Measurements from ENCODE around the gene LRRC43.
"Not testable (repeated sequence)": the region's sequence is repeated elsewhere in the genome, so short reads cannot be mapped to it uniquely, and the experiment has no call there.

LRRC43 gene

DNA sequence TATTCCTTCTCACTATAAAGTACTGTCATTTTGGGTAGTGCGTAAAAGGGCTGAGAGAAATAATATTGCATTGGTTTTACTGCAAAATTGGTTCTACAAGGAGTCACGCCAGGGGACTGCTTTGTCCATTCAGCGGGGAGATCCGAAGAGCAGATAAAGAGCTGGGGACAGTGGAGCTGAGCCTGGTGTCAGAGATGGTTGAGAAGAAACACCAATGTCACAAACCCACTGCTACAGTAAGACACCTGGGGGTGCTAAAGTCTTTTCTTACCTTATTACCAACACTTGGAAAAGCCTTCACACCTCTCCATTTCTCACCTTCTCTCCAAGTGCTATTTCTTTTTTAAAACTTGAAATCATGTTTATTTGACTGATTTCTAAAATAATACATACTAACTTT lies 23.0 kb upstream of the LRRC43 start:
- no peak for DNase-seq

DNA sequence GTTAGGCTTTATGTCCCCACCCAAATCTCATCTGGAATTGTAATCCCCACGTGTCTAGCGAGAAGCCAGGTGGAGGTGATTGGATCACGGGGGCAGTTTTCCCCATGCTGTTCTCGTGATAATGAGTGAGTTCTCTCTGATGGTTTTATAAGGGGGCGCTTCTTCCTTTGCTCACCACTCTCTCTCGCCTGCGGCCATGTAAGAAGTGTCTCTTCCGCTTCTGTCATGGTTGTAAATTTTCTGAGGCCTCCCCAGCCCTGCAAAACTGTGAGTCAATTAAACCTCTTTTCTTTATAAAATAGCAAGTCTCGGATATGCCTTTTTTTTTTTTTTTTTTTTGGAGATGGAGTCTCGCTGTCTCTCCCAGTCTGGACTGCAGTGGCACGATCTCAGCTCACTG lies 22.2 kb upstream of the LRRC43 start:
- no peak for DNase-seq

DNA sequence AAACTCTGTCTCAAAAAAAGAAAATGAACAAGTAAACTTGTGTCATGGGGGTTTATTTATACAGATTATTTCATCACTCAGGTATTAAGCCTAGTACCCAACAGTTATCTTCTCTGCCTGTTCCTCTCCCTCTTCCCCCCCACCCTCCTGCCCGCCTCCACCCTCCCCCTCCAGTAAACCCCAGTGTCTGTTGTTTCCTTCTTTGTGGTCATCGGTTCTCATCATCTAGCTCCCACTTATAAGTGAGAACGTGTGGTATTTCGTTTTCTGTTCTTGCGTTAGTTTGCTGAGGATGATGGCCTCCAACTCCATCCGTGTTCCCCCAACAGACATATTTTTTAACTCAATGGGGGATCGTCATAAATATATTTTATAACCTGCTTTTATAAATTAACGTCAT lies 21.2 kb upstream of the LRRC43 start:
- DNase-seq, result no peak

- no peak for DNase-seq
Measured at GRCh38 chr12:122162976-122163375, 19.9 kb upstream of the LRRC43 start.

DNA sequence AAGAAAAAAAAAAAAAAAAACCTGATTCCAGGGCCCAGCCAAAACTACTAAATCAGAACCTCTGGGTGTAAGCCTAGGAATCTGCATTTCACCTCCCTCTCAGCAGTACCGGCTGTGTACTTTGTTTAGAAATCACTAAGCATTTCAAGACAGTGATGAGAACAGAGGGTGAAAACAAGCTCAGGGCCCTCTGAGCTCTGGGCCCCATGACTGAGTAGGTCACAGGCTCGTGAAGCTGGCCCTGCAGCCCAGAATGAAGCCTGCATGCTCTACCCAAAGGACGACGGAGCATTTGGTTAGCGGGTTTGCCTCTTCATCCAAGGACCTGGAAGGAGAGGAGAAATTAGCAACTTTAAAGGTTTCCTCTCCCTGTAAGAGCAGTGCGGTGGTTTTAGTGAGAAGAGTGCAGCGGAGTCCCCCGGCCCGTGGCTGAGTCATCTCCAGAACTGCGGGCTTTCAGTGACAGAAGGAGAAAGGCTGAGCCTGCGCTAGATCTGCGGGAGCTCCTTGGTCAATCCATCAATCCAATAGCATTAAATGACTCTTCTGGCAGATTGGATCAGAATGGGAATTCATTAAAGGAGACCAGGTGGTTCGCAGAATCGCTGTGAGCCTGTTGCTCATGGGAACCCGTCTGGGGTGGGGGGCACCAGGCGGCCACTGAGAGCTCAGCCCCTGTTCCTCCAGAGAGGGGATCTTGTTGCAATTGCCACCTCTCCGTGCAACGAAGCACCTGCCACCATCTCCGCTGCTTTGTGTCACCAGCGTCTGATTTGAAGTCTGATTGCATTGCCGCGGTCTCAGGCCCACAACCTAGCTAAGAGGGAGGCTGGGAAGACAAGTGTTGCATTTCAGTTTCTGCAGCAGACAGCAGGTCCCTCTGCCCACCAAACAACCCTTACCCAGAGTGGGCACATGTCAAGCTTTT lies 16.2 kb upstream of the LRRC43 start:
- DNase-seq, result peak; percentile 70

DNA sequence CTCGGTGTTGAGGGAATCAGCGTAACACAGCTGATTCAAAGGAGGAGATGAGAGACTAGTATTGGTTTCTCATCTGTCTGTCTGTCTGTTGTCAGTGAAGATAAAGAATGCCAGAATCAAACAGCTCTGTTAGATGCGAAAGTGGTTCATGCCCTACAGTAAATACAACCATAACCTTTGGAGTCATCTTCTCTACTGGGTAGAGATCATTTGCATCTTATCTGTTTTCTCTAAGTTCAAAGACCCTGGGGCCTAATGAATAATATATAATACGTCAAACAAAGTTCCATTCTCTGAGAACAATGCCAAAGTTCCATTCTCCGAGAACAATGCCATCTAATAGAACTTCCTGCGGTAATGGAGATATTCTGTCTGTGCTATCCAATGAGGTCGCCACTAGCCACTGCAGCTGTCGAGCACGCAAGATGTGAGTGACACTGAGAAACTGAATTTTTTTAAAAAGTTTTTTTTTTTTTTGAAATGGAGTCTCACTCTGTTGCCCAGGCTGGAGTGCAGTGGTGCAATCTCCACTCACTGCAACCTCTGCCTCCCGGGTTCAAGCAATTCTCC lies 15.5 kb upstream of the LRRC43 start:
- DNase-seq, result no peak

GRCh38 chr12:122168492-122168891 lies 14.4 kb upstream of the LRRC43 start:
- no peak for DNase-seq

- DNase-seq, result no peak
Measured at GRCh38 chr12:122171399-122171798, 11.5 kb upstream of the LRRC43 start.

- DNase-seq, result no peak
Measured at GRCh38 chr12:122172262-122172939, 10.5 kb upstream of the LRRC43 start.

GRCh38 chr12:122174155-122174845 lies 8.6 kb upstream of the LRRC43 start, which contains the start of gene IL31:
Gene IL31, minus strand, starts transcription at chr12:122174221. Its CDS starts 49 bp downstream, at chr12:122174172.
- DNase-seq, result peak; percentile 42

- DNase-seq, result not testable (repeated sequence)
Measured at GRCh38 chr12:122176473-122176872, 6.5 kb upstream of the LRRC43 start.

DNA sequence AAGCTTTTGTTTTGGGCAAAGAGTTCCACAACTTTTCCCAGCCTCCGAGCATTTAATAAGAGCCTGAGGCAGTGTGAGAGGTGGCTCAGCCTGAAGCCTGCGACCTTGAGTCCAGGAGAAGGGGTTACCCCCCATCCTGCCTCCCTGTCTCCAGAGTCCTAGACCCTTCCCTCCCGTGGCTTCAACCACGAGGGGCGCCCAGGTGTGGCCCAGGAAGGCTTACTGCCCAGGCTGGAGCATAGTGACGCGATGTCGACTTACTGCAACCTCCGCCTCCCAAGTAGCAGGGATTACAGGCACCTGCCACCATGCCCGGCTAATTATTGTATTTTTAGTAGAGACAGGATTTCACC lies 641 bp downstream of the LRRC43 start:
- DNase-seq, result no peak

- DNase-seq, result no peak
Measured at GRCh38 chr12:122184517-122184916, 1.6 kb downstream of the LRRC43 start.

DNA sequence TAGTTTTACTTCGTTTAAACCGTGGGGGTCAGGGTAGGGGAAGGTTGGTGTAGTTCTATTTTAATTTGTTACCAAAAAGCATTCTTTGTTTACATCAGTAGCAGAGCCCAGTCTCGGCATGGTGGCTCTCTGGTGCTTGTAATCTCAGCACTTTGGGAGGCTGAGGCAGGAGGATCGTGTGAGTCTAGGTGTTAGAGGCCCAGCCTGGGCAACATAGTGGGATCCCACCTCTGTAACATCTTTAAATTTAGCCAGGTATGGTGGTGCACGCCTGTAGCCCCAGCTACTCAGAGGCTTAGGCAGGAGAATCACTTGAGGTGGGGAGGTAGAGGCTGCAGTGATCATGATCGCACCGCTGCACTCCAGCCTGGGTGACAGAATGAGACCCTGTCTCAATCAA lies 2.2 kb downstream of the LRRC43 start:
- no peak for DNase-seq

GRCh38 chr12:122185494-122186082 lies 2.7 kb downstream of the LRRC43 start:
- DNase-seq, result no peak

GRCh38 chr12:122187466-122187865 lies 4.5 kb downstream of the LRRC43 start:
- no peak for DNase-seq

DNA sequence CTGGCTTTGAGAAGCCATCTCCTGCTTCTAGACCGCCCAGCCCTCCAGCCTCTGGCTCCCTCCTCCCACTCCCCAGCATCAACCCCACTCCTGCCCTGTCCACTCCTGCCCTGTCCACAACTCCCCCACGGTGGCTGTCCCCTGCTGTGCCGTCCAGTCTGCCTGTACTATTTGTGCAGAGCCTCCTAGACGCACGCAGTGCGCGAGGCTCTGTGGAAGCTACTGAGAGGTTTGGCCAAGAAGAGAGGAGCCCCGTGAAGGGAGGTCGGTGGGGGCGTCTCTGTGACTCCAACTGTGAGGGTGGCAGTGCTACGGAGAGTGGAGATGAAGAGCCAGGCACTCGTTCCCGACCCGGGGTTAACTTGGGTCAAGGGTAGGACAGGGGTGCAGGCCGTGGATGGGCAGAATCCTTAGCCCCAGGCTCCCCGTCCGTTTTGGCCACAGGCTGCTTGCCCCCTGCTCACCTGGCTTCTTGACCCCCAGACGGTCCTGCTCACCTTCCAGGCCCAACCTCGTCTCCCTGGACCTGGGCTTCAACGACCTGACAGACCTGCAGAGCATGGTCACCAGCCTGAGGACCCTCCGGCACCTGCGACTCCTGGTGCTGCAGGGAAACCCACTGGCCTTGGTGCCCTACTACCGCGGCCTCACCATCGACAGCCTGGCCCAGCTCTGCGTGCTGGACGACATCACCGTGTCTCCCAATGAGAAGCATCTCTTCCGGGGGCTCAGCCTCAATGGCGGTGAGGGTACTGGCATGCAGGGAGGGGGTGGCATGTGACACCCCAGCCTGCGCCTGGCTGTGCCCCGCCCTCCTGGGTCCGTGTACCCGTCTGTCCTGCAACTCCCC lies 6.9 kb downstream of the LRRC43 start:
- no peak for DNase-seq

DNA sequence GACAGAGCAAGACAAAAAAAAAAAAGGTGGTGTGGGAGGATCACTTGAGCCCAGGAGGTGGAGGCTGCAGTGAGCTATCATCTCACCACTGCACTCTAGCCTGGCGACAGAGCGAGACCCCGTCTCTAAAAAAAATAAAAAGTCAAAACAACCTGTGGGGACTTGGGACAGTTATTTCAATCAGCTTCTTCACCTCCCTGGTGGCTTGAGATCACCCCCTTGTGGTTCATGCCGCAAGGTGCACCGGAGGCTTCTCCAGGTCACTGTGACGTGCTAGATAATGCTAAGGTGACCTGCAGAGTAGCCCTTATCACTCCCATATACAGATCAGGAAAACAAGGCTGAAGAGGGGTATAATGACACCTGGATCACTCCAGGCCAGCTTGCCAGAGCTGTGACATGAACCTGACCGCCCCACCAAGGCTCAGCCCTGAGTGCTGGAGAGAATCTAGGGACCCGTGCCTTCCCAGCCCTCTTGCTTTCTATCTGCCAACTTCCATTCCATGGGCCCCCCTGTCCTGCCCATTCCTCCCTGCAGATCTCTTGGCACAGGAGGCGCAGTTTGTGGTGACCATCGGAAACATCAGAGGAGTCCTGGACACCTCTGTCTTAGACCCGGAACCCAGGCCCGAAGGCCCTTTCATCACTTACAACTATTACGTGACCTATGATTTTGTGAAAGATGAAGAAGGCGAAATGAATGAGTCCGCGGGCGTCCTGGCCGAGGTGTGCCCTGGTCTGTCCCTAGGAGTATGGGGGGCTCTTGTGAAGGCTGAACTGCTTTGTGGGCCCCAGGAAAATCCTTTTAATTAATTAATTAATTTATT lies 8.1 kb downstream of the LRRC43 start:
- DNase-seq, result peak; percentile 81

DNA sequence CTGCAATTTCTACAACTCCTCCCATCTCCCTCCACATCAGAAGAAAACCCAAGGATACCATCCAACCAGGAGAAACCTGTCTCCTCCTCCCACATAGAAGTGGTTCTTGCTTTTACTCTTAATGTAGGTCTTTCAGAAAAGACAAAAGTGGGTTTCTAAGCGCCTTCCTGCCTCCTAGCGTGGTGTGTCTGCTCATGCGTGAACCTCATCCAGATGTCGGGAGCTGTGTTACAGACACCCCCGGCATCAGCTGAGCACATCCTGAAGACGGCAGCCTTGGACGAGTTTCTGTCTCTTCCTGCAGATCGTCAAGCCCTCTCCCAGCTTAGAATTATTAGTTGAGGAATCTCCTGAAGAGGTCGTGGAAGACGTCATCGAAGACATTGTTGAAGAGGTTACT lies 9.5 kb downstream of the LRRC43 start:
- DNase-seq, result no peak

DNA sequence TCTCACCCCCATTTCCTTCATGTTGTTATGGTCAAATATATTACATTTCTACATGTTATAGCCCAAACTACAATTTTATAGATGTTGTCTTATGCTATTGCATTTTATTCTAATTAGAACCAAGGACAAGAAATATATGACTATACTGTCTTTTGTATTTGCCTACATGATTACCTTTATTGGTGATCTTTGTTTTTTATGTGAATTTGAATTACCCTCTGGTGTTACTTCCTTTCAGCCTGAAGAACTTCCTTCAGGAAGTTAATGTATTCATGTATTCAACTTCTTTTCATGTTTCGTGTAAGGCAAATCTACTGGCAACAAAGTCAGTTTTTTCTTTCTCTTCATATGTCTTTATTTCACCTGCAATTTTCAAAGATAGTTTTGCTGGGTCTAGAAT lies 11.9 kb downstream of the LRRC43 start:
- DNase-seq, result no peak

- DNase-seq, result no peak
Measured at GRCh38 chr12:122195405-122195804, 12.5 kb downstream of the LRRC43 start.

Measured in stimulated activated CD4-positive, alpha-beta T cell treated with anti-CD3 and anti-CD28 coated beads, Interleukin-15, amount 100 ng/mL, for 24 hours (primary cell).